ENCODE data around the gene RABIF.
A peak's percentile ranks its signal among the peaks of the same experiment; 100 is the strongest.

The RABIF gene

GRCh38 chr1:202861420-202862132, 27.4 kb downstream of the RABIF start:
- DNase-seq (ENCODE audit: low read depth in 1 of 2, low spot score in 1 of 2), result peak; percentile 70 to 80
- TF ChIP-seq CTCF (IDR thresholded peaks at IDR 0.05; ENCODE audit: insufficient read depth, low read length), result no peak
- TF ChIP-seq POLR2AphosphoS5 (IDR thresholded peaks at IDR 0.05; ENCODE audit: low read depth), result no peak
- TF ChIP-seq SPI1 (IDR thresholded peaks at IDR 0.05; ENCODE audit: borderline replicate concordance, low read depth), result no peak
- TF ChIP-seq GABPA (IDR thresholded peaks at IDR 0.05; ENCODE audit: low read depth), result no peak
- no peak for TF ChIP-seq REST (IDR thresholded peaks at IDR 0.05; ENCODE audit: insufficient replicate concordance, low read depth)
- Histone ChIP-seq H3K4me3 (replicated peaks; ENCODE audit: insufficient read depth, low read length) (peak overlapping the region; percentile 67), H3K27ac (replicated peaks) (no peak overlapping the region), H3K27me3 (ENCODE audit: insufficient read depth, poor library complexity, severe bottlenecking) (no peaks in the 10 kb centered on the region)

GRCh38 chr1:202860744-202861419, 28.1 kb downstream of the RABIF start:
- Histone ChIP-seq H3K27me3 (ENCODE audit: insufficient read depth, poor library complexity, severe bottlenecking) (no peaks in the 10 kb centered on the region), H3K27ac (replicated peaks) (no peak overlapping the region), H3K4me3 (replicated peaks; ENCODE audit: insufficient read depth, low read length) (peak overlapping the region; percentile 67)
- no peak for TF ChIP-seq SPI1 (IDR thresholded peaks at IDR 0.05; ENCODE audit: borderline replicate concordance, low read depth)
- no peak for TF ChIP-seq GABPA (IDR thresholded peaks at IDR 0.05; ENCODE audit: low read depth)
- no peak for TF ChIP-seq CTCF (IDR thresholded peaks at IDR 0.05; ENCODE audit: insufficient read depth, low read length)
- TF ChIP-seq POLR2AphosphoS5 (IDR thresholded peaks at IDR 0.05; ENCODE audit: low read depth), result no peak
- TF ChIP-seq REST (IDR thresholded peaks at IDR 0.05; ENCODE audit: insufficient replicate concordance, low read depth), result no peak
- DNase-seq (ENCODE audit: low read depth in 1 of 2, low spot score in 1 of 2), result no peak

GRCh38 chr1:202858789-202859414, 30.0 kb downstream of the RABIF start:
- Histone ChIP-seq H3K27me3 (ENCODE audit: insufficient read depth, poor library complexity, severe bottlenecking) (no peaks in the 10 kb centered on the region), H3K27ac (replicated peaks) (peak overlapping the region; percentile 71), H3K4me3 (replicated peaks; ENCODE audit: insufficient read depth, low read length) (no peak overlapping the region)
- TF ChIP-seq CTCF (IDR thresholded peaks at IDR 0.05; ENCODE audit: insufficient read depth, low read length) (no peak), GABPA (IDR thresholded peaks at IDR 0.05; ENCODE audit: low read depth) (no peak), POLR2AphosphoS5 (IDR thresholded peaks at IDR 0.05; ENCODE audit: low read depth) (no peak), SPI1 (IDR thresholded peaks at IDR 0.05; ENCODE audit: borderline replicate concordance, low read depth) (no peak), REST (IDR thresholded peaks at IDR 0.05; ENCODE audit: insufficient replicate concordance, low read depth) (no peak)
- no peak for DNase-seq (ENCODE audit: low read depth in 1 of 2, low spot score in 1 of 2)
